SK-N-MC (cell line): ENCODE results near the gene ANKS1A.

Experiments
- EZH2 ChIP-seq: fragments of 200-600 bp; sonication (generic); IDR thresholded peaks from one replicate; pipeline ENCODE4 v1.6.1; 2017; ENCODE audit warnings: antibody characterized with exemption
- POLR2AphosphoS5 ChIP-seq: IDR thresholded peaks from 2 replicates; pipeline ENCODE4 v1.6.1; 2012; ENCODE audit warnings: mild to moderate bottlenecking, low read depth, low read length, borderline replicate concordance

GRCh38 chr6:35128496-35128895 lies 239.4 kb downstream of the ANKS1A start:
- TF ChIP-seq EZH2 (no peak), POLR2AphosphoS5 (no peak)
